GM23248 (cell line): ENCODE results near the gene GLS. TPM values are rescaled to one million over a fixed set of nuclear protein-coding genes. Genes with fewer than 3 reads are reported as not detected.
"Not testable (repeated sequence)": the region's sequence is repeated elsewhere in the genome, so short reads cannot be mapped to it uniquely, and the experiment has no call there.

ENCODE experiments used
- DNase-seq: peaks from one replicate; pipeline ENCODE4 v3.0.0-alpha.2; 2015
- H2AFZ ChIP-seq: fragments of 200-600 bp; sonication (generic); 2 replicates; pipeline ENCODE4 v1.6.1; 2016; ENCODE audit warnings: antibody characterized with exemption
- H3F3A ChIP-seq: fragments of 200-600 bp; sonication (generic); 2 replicates; pipeline ENCODE4 v1.6.1; 2016; ENCODE audit warnings: mild to moderate bottlenecking, antibody characterized with exemption, mixed run types; ENCODE audit not compliant: insufficient read depth
- H3K27ac ChIP-seq: fragments of 200-600 bp; sonication (generic); 2 replicates; pipeline ENCODE4 v1.5.1; 2016; ENCODE audit warnings: mild to moderate bottlenecking
- H3K27me3 ChIP-seq: fragments of 200-600 bp; sonication (generic); replicated peaks from 2 replicates; pipeline ENCODE4 v1.6.1; 2016; ENCODE audit warnings: mild to moderate bottlenecking; ENCODE audit not compliant: insufficient read depth
- H3K36me3 ChIP-seq: fragments of 200-600 bp; sonication (generic); 2 replicates; pipeline ENCODE4 v1.6.1; 2016; ENCODE audit warnings: low read depth, mild to moderate bottlenecking
- H3K4me1 ChIP-seq: fragments of 200-600 bp; sonication (generic); 2 replicates; pipeline ENCODE4 v1.6.1; 2016; ENCODE audit warnings: mild to moderate bottlenecking; ENCODE audit not compliant: insufficient read depth
- H3K4me2 ChIP-seq: fragments of 200-600 bp; sonication (generic); one replicate; pipeline ENCODE4 v1.6.1; 2016; ENCODE audit warnings: mild to moderate bottlenecking; ENCODE audit not compliant: unreplicated experiment
- H3K4me3 ChIP-seq: fragments of 200-600 bp; sonication (generic); 2 replicates; pipeline ENCODE4 v1.5.1; 2016; ENCODE audit warnings: mild to moderate bottlenecking
- H3K79me2 ChIP-seq: fragments of 200-600 bp; sonication (generic); 2 replicates; pipeline ENCODE4 v1.6.1; 2016; ENCODE audit warnings: mild to moderate bottlenecking; ENCODE audit not compliant: insufficient read depth
- H3K9ac ChIP-seq: fragments of 200-600 bp; sonication (generic); 2 replicates; pipeline ENCODE4 v1.6.1; 2016; ENCODE audit warnings: mild to moderate bottlenecking
- H3K9me2 ChIP-seq: fragments of 200-600 bp; sonication (generic); 2 replicates; pipeline ENCODE4 v1.6.1; 2016; ENCODE audit warnings: mixed run types, mild to moderate bottlenecking, moderate library complexity; ENCODE audit not compliant: insufficient read depth
- H3K9me3 ChIP-seq: fragments of 200-600 bp; sonication (generic); one replicate; pipeline ENCODE4 v1.6.1; 2017; ENCODE audit warnings: low read depth
- H4K20me1 ChIP-seq: fragments of 200-600 bp; sonication (generic); 2 replicates; pipeline ENCODE4 v1.6.0; 2016; ENCODE audit not compliant: insufficient read depth
- EZH2 ChIP-seq: fragments of 200-600 bp; sonication (generic); IDR thresholded peaks from 2 replicates; pipeline ENCODE4 v1.6.1; 2018; ENCODE audit warnings: antibody characterized with exemption, mild to moderate bottlenecking; ENCODE audit not compliant: insufficient read depth, poor library complexity, severe bottlenecking
- EZH2phosphoT487 ChIP-seq: fragments of 200-600 bp; sonication (generic); IDR thresholded peaks from 2 replicates; pipeline ENCODE4 v1.6.1; 2018; ENCODE audit warnings: antibody characterized with exemption, moderate library complexity, mild to moderate bottlenecking, low read depth; ENCODE audit not compliant: insufficient read depth
- WGBS, 2 experiments: methylation state at CpG; one replicate each; pipeline ENCODE4 v1.1.6; 2015 to 2017; ENCODE audit warnings: low lambda C conversion rate in 2 of 2, low coverage in 1 of 2; ENCODE audit errors: missing lambda C conversion rate in 2 of 2; 5-methylcytosine and 5-hydroxymethylcytosine counted together
- in situ Hi-C: fragments of 300-500 bp; cut with MboI; formaldehyde crosslinking; loops from 2 replicates; pipeline ENCODE4 v1.15.0; 2020
- polyA plus RNA-seq: library from polyadenylated mRNA; unstranded; fragments of >200 nt; fragmentation: Nextera tagmentation; extraction: Ambion mirVana; gene quantifications from 2 replicates; pipeline ENCODE4 v1.2.1, GENCODE V29; 2016
- total RNA-seq: library from RNA; depleted of rRNA; stranded (reverse); fragments of >200 nt; shearing (Covaris generic); gene quantifications from 2 replicates; pipeline ENCODE4 v1.2.3, GENCODE V29; 2014

GLS gene
- total and polyA plus RNA-seq, 2 experiments from 2014 or later, result 96.0 to 362 TPM

DNA sequence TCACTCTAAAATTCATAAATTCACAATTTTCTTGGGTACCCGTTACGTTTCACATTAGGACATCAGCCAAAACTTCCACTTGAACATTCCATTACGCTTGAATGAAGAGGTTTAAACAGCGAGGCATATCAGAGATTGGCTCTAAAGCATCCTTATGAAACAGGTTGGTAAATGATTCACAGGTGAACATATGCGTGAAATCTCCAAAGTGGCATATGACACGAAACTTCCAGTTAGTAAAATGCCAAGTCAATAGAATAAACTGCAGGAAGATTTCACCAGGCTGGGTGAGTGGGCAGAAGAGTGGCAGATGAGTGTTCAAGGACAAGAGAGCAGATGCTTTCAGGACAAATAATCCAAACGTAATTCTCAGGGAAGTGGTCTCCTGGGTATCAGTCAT is 33.9 kb upstream of the GLS start:
- Histone ChIP-seq H3K36me3 (no peaks in the 10 kb centered on the region), H3K4me3 (no peak overlapping the region), H3K27ac (no peak overlapping the region), H3K27me3 (no peaks in the 10 kb centered on the region), H3K9me2 (no peaks in the 10 kb centered on the region), H2AFZ (no peak overlapping the region), H4K20me1 (no peaks in the 10 kb centered on the region), H3K4me1 (peaks cover 66% of the 10 kb centered on the region), H3K4me2 (no peak overlapping the region), H3F3A (peaks cover 43% of the 10 kb centered on the region), H3K9me3 (no peaks in the 10 kb centered on the region), H3K9ac (no peak overlapping the region), H3K79me2 (peaks cover 13% of the 10 kb centered on the region; the same call in 1 of the 2 replicates)
- TF ChIP-seq EZH2phosphoT487 (no peak), EZH2 (no peak)
- DNase-seq, result no peak
- 80 to 85% methylated on average over 7 of the region's 7 CpGs for WGBS, 2 experiments
- in situ Hi-C loops, result no loop called here

DNA sequence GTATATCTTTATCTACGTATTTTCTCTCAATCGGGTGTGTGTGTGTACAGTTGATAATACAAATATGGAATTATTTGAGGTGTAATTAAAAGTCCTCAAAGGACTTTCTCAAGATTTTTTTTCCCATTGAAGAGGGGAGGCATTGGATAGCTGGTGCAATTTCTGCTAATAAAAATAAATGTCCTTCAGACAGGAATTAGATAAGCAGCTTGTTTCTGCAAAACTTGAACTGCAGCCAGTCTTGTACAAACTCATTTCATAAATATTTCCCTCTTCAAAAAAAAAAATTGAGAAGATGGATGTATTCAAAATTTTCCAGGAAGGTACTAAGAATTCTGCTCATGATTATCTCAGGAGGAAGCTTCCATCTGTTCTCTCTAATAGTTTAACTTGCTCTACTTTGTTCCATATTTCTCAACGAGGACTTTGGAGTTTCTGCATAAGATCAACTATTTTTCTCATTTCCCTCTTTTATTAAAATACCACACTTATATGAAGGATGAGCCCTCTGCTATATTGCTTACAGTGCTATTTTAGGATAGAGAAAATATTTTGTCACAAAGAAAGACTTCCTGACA is 33.0 kb upstream of the GLS start:
- in situ Hi-C loops, result no loop called here

DNA sequence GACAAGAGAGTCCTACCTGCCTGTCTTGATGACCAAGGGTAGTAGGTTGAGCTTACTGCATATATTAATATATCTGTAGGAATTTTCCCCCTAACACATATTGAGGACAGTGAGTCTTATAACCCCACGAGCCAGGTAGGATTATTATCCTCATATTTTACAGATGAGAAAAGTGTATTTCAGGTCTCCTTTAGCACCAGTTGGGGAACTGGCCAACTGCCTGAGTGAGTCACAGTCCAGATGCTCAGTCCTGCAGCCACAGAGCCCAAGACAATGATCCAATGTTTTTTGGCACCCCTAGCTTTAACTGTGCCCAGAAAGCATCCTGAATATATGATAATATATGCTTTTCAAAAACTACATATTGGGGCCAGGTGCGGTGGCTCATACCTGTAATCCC is 30.8 kb upstream of the GLS start:
- H3K79me2 ChIP-seq, result peaks cover 13% of the 10 kb centered on the region; the same call in 1 of the 2 replicates
- peak overlapping the region; percentile 36; the same call in 1 of the 2 replicates for H3K27ac ChIP-seq
- no peak overlapping the region for H3K9ac ChIP-seq
- H3K4me3 ChIP-seq, result no peak overlapping the region
- in situ Hi-C loops, result no loop called here
- no peak overlapping the region for H2AFZ ChIP-seq
- H4K20me1 ChIP-seq, result no peaks in the 10 kb centered on the region
- H3F3A ChIP-seq, result peaks cover 25% of the 10 kb centered on the region
- H3K36me3 ChIP-seq, result no peaks in the 10 kb centered on the region
- peak; percentile 93 for DNase-seq
- no peaks in the 10 kb centered on the region for H3K9me2 ChIP-seq
- TF ChIP-seq EZH2 (no peak), EZH2phosphoT487 (no peak)
- H3K4me2 ChIP-seq, result peak overlapping the region; percentile 5
- WGBS, 2 experiments, result 42 to 48% methylated on average over 2 of the region's 2 CpGs
- H3K4me1 ChIP-seq, result peaks cover 50% of the 10 kb centered on the region
- H3K9me3 ChIP-seq, result no peaks in the 10 kb centered on the region
- H3K27me3 ChIP-seq, result no peaks in the 10 kb centered on the region

More for the DNA sequence above, 33.0 kb upstream of the GLS start:
- H3K4me1 ChIP-seq, result peaks cover 57% of the 10 kb centered on the region
- TF ChIP-seq EZH2 (no peak), EZH2phosphoT487 (no peak)
- H3K27ac ChIP-seq, result 0 out of 2 replicates have a peak overlapping the region, but pooled peaks have one; percentile 16
- H3K9ac ChIP-seq, result no peak overlapping the region
- peaks cover 35% of the 10 kb centered on the region for H3F3A ChIP-seq
- no peaks in the 10 kb centered on the region for H3K9me3 ChIP-seq
- no peaks in the 10 kb centered on the region for H3K27me3 ChIP-seq
- H3K4me3 ChIP-seq, result no peak overlapping the region
- H3K4me2 ChIP-seq, result no peak overlapping the region
- H3K9me2 ChIP-seq, result no peaks in the 10 kb centered on the region
- no peaks in the 10 kb centered on the region for H4K20me1 ChIP-seq
- DNase-seq, result peak; percentile 62
- no peaks in the 10 kb centered on the region for H3K36me3 ChIP-seq
- H3K79me2 ChIP-seq, result peaks cover 13% of the 10 kb centered on the region; the same call in 1 of the 2 replicates
- WGBS, 2 experiments, result 64 to 68% methylated on average over 3 of the region's 3 CpGs
- H2AFZ ChIP-seq, result no peak overlapping the region

DNA sequence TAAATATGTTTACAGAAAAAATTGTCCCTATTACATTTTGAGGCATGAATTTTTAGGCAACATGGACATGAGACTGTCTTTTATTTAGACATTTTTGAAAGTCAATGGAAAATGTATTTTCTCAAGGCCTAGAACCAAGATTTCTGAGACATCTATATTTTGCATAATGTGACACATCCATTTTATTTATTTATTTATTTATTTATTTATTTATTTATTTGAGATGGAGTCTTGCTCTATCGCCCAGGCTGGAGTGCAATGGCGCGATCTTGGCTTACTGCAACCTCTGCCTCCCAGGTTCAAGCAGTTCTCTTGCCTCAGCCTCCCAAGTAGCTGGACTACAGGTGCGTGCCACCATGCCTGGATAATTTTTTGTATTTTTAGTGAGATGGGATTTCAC is 27.6 kb upstream of the GLS start:
- H2AFZ ChIP-seq, H3K36me3 ChIP-seq, H4K20me1 ChIP-seq, H3K9me3 ChIP-seq, H3K4me3 ChIP-seq, H3K27ac ChIP-seq, H3K27me3 ChIP-seq, H3K4me2 ChIP-seq, DNase-seq, H3K9me2 ChIP-seq, in situ Hi-C loops, H3K9ac ChIP-seq: not testable (repeated sequence)
- peaks cover 24% of the 10 kb centered on the region for H3F3A ChIP-seq
- peaks cover 36% of the 10 kb centered on the region for H3K4me1 ChIP-seq
- 96 to 98% methylated on average over 4 of the region's 4 CpGs for WGBS, 2 experiments
- peaks cover 24% of the 10 kb centered on the region; the same call in 1 of the 2 replicates for H3K79me2 ChIP-seq
